Embryonic facial prominence (tissue), 1 donor: ENCODE results near the gene MRPS14.
A peak's percentile ranks its signal among the peaks of the same experiment; 100 is the strongest.
"Not testable (repeated sequence)": the region's sequence is repeated elsewhere in the genome, so short reads cannot be mapped to it uniquely, and the experiment has no call there.

ENCODE experiments used
- DNase-seq: peaks from one replicate; pipeline ENCODE4 v3.0.0-alpha.2; 2016; ENCODE audit errors: extremely low spot score

Gene MRPS14

GRCh38 chr1:175023922-175024242 lies 657 bp upstream of the MRPS14 start:
- DNase-seq, result not testable (repeated sequence)

- no peak for DNase-seq
These were observed 3.7 kb downstream of the MRPS14 start for GRCh38 chr1:175019524-175019923.

GRCh38 chr1:175015243-175015642 lies 8.0 kb downstream of the MRPS14 start:
- no peak for DNase-seq

GRCh38 chr1:175013445-175013844 lies 9.8 kb downstream of the MRPS14 start:
- no peak for DNase-seq

- DNase-seq, result no peak
These were observed 13.7 kb downstream of the MRPS14 start for GRCh38 chr1:175009532-175009931.

GRCh38 chr1:175005085-175005783 lies 18.0 kb downstream of the MRPS14 start:
- DNase-seq, result no peak

GRCh38 chr1:175003521-175003920 lies 19.7 kb downstream of the MRPS14 start:
- no peak for DNase-seq

GRCh38 chr1:175002910-175003517 lies 20.2 kb downstream of the MRPS14 start:
- no peak for DNase-seq

GRCh38 chr1:175000697-175001187 lies 22.5 kb downstream of the MRPS14 start:
- no peak for DNase-seq

- DNase-seq, result no peak
These were observed 23.1 kb downstream of the MRPS14 start, which contains the start of gene CACYBP for GRCh38 chr1:174999936-175000696. Gene CACYBP (plus strand): TSS chr1:174999947. CDS start chr1:175000181, 234 bp downstream.

- DNase-seq, result peak; percentile 98
These were observed 23.8 kb downstream of the MRPS14 start for GRCh38 chr1:174999216-174999935.

- DNase-seq, result peak; percentile 52
These were observed 24.5 kb downstream of the MRPS14 start for GRCh38 chr1:174998569-174999215.

- no peak for DNase-seq
These were observed 26.2 kb downstream of the MRPS14 start for GRCh38 chr1:174997041-174997440.

GRCh38 chr1:174996476-174996875 lies 26.7 kb downstream of the MRPS14 start:
- DNase-seq, result no peak

GRCh38 chr1:174995916-174996315 lies 27.3 kb downstream of the MRPS14 start:
- no peak for DNase-seq

GRCh38 chr1:174995121-174995520 lies 28.1 kb downstream of the MRPS14 start:
- DNase-seq, result no peak

GRCh38 chr1:174991473-174991872 lies 31.8 kb downstream of the MRPS14 start:
- no peak for DNase-seq

GRCh38 chr1:174990382-174990999 lies 32.7 kb downstream of the MRPS14 start:
- no peak for DNase-seq

- no peak for DNase-seq
These were observed 33.5 kb downstream of the MRPS14 start for GRCh38 chr1:174989536-174990220.

- no peak for DNase-seq
These were observed 34.2 kb downstream of the MRPS14 start for GRCh38 chr1:174988986-174989385.
